ENCODE measurements around the gene ZSCAN5B. TPM values are rescaled to one million over a fixed set of nuclear protein-coding genes. Genes with fewer than 3 reads are reported as not detected.

The ZSCAN5B gene
- total and polyA plus RNA-seq, 2 of the 13 experiments (the other 11 are each of a cell fraction or from before 2014, with no cell fraction given), result not detected

GRCh38 chr19:56142087-56142787 is 55.3 kb downstream of the ZSCAN5B start (continued):
- TF ChIP-seq HOXA3 (CRISPR knock-in tag; IDR thresholded peaks at IDR 0.05), result peak; percentile 71; the same call in 1 of the 2 replicates
- peak; percentile 24; the same call in 1 of the 2 replicates for TF ChIP-seq NR0B2 (CRISPR knock-in tag; IDR thresholded peaks at IDR 0.05)
- 0 out of 2 replicates have a peak, but pooled peaks have one; percentile 17 for TF ChIP-seq TGIF2 (CRISPR knock-in tag; IDR thresholded peaks at IDR 0.05)
- TF ChIP-seq MYC (CRISPR knock-in tag; IDR thresholded peaks at IDR 0.05; ENCODE audit: borderline replicate concordance), result peak; percentile 75; the same call in 1 of the 2 replicates
- no peak for TF ChIP-seq ZNF670 (CRISPR knock-in tag; IDR thresholded peaks at IDR 0.05; ENCODE audit: borderline replicate concordance)
- TF ChIP-seq RFX5 (IDR thresholded peaks at IDR 0.05; ENCODE audit: low read depth, low read length), result no peak
- peak; percentile 54; the same call in 1 of the 2 replicates for TF ChIP-seq ZNF788 (CRISPR knock-in tag; IDR thresholded peaks at IDR 0.05; ENCODE audit: borderline replicate concordance)
- TF ChIP-seq DZIP1 (CRISPR knock-in tag; IDR thresholded peaks at IDR 0.05), result no peak
- no peak for TF ChIP-seq MTF1 (CRISPR knock-in tag; IDR thresholded peaks at IDR 0.05)
- no peak for TF ChIP-seq TIGD3 (CRISPR knock-in tag; IDR thresholded peaks at IDR 0.05; ENCODE audit: borderline replicate concordance)
- no peak for TF ChIP-seq ZBTB38 (CRISPR knock-in tag; IDR thresholded peaks at IDR 0.05)
- no peak for TF ChIP-seq KLF13 (CRISPR knock-in tag; IDR thresholded peaks at IDR 0.05)
- peak; percentile 28 for TF ChIP-seq TBL1XR1 (IDR thresholded peaks at IDR 0.05; ENCODE audit: borderline replicate concordance, low read length, partially characterized antibody)
- TF ChIP-seq ZNF569 (CRISPR knock-in tag; IDR thresholded peaks at IDR 0.05; ENCODE audit: borderline replicate concordance), result no peak
- TF ChIP-seq ZNF512B (CRISPR knock-in tag; IDR thresholded peaks at IDR 0.05; ENCODE audit: borderline replicate concordance), result no peak
- TF ChIP-seq SNAPC2 (CRISPR knock-in tag; IDR thresholded peaks at IDR 0.05), result no peak
- TF ChIP-seq ZNF792 (CRISPR knock-in tag; IDR thresholded peaks at IDR 0.05), result peak; percentile 51; the same call in 1 of the 2 replicates
- peak; percentile 65; the same call in 1 of the 2 replicates for TF ChIP-seq FOSL2 (CRISPR knock-in tag; IDR thresholded peaks at IDR 0.05)
- TF ChIP-seq ZFY (CRISPR knock-in tag; IDR thresholded peaks at IDR 0.05), result peak; percentile 15; the same call in 1 of the 2 replicates
